Prostate gland (tissue), 2 donors: ENCODE measurements around the gene KSR2. TPM values are rescaled to one million over a fixed set of nuclear protein-coding genes. Genes with fewer than 3 reads are reported as not detected.
"Not testable (repeated sequence)": the region's sequence is repeated elsewhere in the genome, so short reads cannot be mapped to it uniquely, and the experiment has no call there.

Experiments
- DNase-seq: peaks from one replicate; pipeline ENCODE4 v3.0.0-alpha.2; 2019; ENCODE audit warnings: low spot score
- H3K27ac ChIP-seq, 2 donors: fragments of 200-600 bp; sonication (generic); 2 replicates each; pipeline ENCODE4 v1.5.1; 2017 to 2019
- H3K27me3 ChIP-seq: fragments of 200-600 bp; sonication (generic); replicated peaks from 2 replicates; pipeline ENCODE4 v1.5.1; 2019; ENCODE audit not compliant: insufficient read depth
- H3K36me3 ChIP-seq, 2 donors: fragments of 200-600 bp; sonication (generic); 1 replicate in 1 of 2; 2 replicates in 1 of 2; pipeline versions ENCODE4 v1.5.1 to v1.8.1; 2017 to 2019
- H3K4me1 ChIP-seq: fragments of 200-600 bp; sonication (generic); replicated peaks from 2 replicates; pipeline ENCODE4 v1.5.1; 2019
- H3K4me3 ChIP-seq, 2 donors: fragments of 200-600 bp; sonication (generic); 2 replicates each; pipeline ENCODE4 v1.5.1; 2017 to 2019
- H3K9me3 ChIP-seq: fragments of 200-600 bp; sonication (generic); 2 replicates; pipeline ENCODE4 v1.5.1; 2017
- POLR2A ChIP-seq: fragments of 450-650 bp; IDR thresholded peaks from one replicate; pipeline ENCODE4 v1.6.1; 2016; ENCODE audit warnings: antibody characterized with exemption, mild to moderate bottlenecking
- POLR2AphosphoS5 ChIP-seq: sonication (generic); formaldehyde crosslinking; IDR thresholded peaks from one replicate; pipeline ENCODE4 v1.6.1; 2017; ENCODE audit warnings: antibody characterized with exemption
- WGBS: methylation state at CpG from one replicate; pipeline ENCODE4 v1.1.5; 2018; 5-methylcytosine and 5-hydroxymethylcytosine counted together
- intact Hi-C: fragments of 100-400 bp; cut with DNase I; formaldehyde crosslinking; loops from one replicate; pipeline ENCODE4 v1.14.2; 2022
- total RNA-seq, 2 donors: library from RNA; depleted of rRNA; stranded (reverse); fragments of >200 nt; gene quantifications; one replicate each; pipeline ENCODE4 v1.1.0, GENCODE V29; 2016
- TF ChIP-seq, protein P1 (sequence below), 4 experiments: fragments of 200-600 bp in 2 of 4; fragments of 450-650 bp in 2 of 4; sonication (generic) in 2 of 4; IDR thresholded peaks; 1 replicate in 3 of 4; 2 replicates in 1 of 4; pipeline ENCODE4 v1.5.1; 2016 to 2019; ENCODE audit warnings: antibody characterized with exemption in 4 of 4, mild to moderate bottlenecking in 2 of 4, moderate library complexity in 2 of 4

Gene KSR2
- total RNA-seq, 2 donors from 2014 or later: 1.0 to 1.7 TPM

DNA sequence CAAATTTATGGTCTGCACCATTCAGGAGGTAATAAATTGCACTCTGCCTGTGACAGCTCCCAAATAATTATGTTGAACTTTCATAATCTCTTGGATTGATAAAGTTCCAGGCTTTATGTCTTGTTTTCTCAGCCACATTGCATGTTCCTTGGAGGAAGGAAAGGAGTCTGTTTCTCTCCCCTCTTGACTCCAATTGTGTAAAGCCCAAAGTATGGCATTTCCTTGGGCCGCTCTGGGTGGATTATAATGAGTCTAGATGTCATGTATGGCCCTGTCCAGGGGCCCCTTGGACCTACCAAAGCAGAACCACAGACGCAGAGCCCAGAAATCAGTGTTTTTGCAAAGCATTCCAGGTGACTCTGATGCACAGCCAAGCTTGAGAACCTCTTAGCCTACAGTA, 160.8 kb downstream of the KSR2 start:
- no peaks in the 10 kb centered on the region for H3K36me3 ChIP-seq
- no peaks in the 10 kb centered on the region for H3K27me3 ChIP-seq
- peak overlapping the region in 1 of 2 donors; percentile 16 for H3K27ac ChIP-seq
- H3K4me3 ChIP-seq: no peak overlapping the region
- no peaks in the 10 kb centered on the region for H3K4me1 ChIP-seq
- no peaks in the 10 kb centered on the region for H3K9me3 ChIP-seq
- no peak for DNase-seq
- whole genome bisulfite sequencing: 69% methylated on average over 2 of the region's 2 CpGs
- intact Hi-C loops: no loop called here
- no peak for TF ChIP-seq POLR2A
- TF ChIP-seq, protein P1, sequence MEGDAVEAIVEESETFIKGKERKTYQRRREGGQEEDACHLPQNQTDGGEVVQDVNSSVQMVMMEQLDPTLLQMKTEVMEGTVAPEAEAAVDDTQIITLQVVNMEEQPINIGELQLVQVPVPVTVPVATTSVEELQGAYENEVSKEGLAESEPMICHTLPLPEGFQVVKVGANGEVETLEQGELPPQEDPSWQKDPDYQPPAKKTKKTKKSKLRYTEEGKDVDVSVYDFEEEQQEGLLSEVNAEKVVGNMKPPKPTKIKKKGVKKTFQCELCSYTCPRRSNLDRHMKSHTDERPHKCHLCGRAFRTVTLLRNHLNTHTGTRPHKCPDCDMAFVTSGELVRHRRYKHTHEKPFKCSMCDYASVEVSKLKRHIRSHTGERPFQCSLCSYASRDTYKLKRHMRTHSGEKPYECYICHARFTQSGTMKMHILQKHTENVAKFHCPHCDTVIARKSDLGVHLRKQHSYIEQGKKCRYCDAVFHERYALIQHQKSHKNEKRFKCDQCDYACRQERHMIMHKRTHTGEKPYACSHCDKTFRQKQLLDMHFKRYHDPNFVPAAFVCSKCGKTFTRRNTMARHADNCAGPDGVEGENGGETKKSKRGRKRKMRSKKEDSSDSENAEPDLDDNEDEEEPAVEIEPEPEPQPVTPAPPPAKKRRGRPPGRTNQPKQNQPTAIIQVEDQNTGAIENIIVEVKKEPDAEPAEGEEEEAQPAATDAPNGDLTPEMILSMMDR (IDR thresholded peaks at IDR 0.05): no peak
- TF ChIP-seq POLR2AphosphoS5: no peak

- Histone ChIP-seq H3K36me3 (no peaks in the 10 kb centered on the region), H3K27me3 (no peaks in the 10 kb centered on the region), H3K27ac (no peak overlapping the region), H3K4me1 (peaks cover 3% of the 10 kb centered on the region), H3K9me3 (no peaks in the 10 kb centered on the region), H3K4me3 (no peak overlapping the region)
- intact Hi-C loops: no loop called here
- TF ChIP-seq POLR2AphosphoS5 (no peak), POLR2A (no peak)
- TF ChIP-seq, protein P1 (IDR thresholded peaks at IDR 0.05): no peak
- DNase-seq: no peak
- whole genome bisulfite sequencing: 97% methylated on average over 2 of the region's 2 CpGs
Measured at GRCh38 chr12:117807355-117807754, 161.4 kb downstream of the KSR2 start.

GRCh38 chr12:117805865-117806264, 162.9 kb downstream of the KSR2 start:
- WGBS: 13% methylated on average over 7 of the region's 7 CpGs
- Histone ChIP-seq H3K27ac (peak overlapping the region in 1 of 2 donors; percentile 22), H3K27me3 (no peaks in the 10 kb centered on the region), H3K36me3 (no peaks in the 10 kb centered on the region), H3K4me3 (no peak overlapping the region), H3K4me1 (peaks cover 3% of the 10 kb centered on the region), H3K9me3 (no peaks in the 10 kb centered on the region)
- DNase-seq: peak; percentile 13
- TF ChIP-seq POLR2A: no peak
- TF ChIP-seq POLR2AphosphoS5: peak; percentile 61
- TF ChIP-seq, protein P1 (IDR thresholded peaks at IDR 0.05): no peak
- intact Hi-C loops: no loop called here

DNA sequence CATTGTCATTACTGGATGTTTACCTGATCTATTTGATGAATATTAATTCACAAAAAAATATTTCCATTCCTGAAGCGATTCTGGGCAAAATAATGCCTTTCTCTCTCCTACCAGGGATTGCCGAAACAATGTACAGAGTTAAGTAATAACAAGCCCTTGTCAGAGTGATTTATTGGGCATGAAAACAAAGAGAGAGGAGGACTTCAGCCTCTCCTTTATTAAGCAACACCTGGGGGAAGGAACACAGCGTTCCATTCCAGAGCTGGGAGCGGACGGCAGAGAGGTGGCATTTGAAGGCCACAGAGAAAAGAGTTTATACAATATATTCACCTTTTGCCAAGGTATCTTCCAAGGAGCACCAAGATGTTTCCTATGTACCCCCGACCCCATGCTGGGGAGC, 165.8 kb downstream of the KSR2 start:
- no peak for TF ChIP-seq POLR2A
- TF ChIP-seq POLR2AphosphoS5: peak; percentile 99
- TF ChIP-seq, protein P1 (IDR thresholded peaks at IDR 0.05): no peak

DNA sequence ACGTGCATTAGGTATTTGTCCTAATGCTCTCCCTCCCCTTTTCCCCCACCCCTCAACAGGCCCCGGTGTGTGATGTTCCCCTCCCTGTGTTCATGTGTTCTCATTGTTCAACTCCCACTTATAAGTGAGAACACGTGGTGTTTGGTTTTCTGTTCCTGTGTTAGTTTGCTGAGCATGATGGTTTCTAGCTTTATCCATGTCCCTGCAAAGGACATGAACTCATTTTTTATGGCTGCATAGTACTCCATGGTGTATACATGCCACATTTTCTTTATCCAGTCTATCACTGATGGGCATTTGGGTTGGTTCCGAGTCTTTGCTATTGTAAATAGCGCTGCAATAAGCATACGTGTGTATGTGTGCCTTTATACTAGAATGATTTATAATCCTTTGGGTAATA, 168.1 kb downstream of the KSR2 start:
- H3K27ac ChIP-seq, H3K36me3 ChIP-seq, intact Hi-C loops, H3K9me3 ChIP-seq, H3K4me3 ChIP-seq, H3K4me1 ChIP-seq, H3K27me3 ChIP-seq, DNase-seq: not testable (repeated sequence)
- 94% methylated on average over 6 of the region's 6 CpGs for WGBS

More for the DNA sequence above, 165.8 kb downstream of the KSR2 start:
- intact Hi-C loops: no loop called here
- Histone ChIP-seq H3K4me3 (no peak overlapping the region), H3K27me3 (no peaks in the 10 kb centered on the region), H3K36me3 (no peaks in the 10 kb centered on the region), H3K4me1 (peaks cover 3% of the 10 kb centered on the region), H3K9me3 (no peaks in the 10 kb centered on the region), H3K27ac (peak overlapping the region; percentile 66 to 80)
- peak; percentile 92 for DNase-seq
- 22% methylated on average over 6 of the region's 6 CpGs for WGBS
